Neural progenitor cell (in vitro differentiated cells): ENCODE data around the gene PIAS1.

Experiments
- EZH2phosphoT487 ChIP-seq: fragments of 200-600 bp; sonication (generic); IDR thresholded peaks from 2 replicates; pipeline ENCODE4 v1.6.1; 2017; ENCODE audit warnings: antibody characterized with exemption
- TF ChIP-seq, protein P1 (sequence below): fragments of 200-600 bp; sonication (generic); IDR thresholded peaks from 2 replicates; pipeline ENCODE4 v1.5.1; 2017; ENCODE audit warnings: antibody characterized with exemption, mild to moderate bottlenecking

- TF ChIP-seq, protein P1, sequence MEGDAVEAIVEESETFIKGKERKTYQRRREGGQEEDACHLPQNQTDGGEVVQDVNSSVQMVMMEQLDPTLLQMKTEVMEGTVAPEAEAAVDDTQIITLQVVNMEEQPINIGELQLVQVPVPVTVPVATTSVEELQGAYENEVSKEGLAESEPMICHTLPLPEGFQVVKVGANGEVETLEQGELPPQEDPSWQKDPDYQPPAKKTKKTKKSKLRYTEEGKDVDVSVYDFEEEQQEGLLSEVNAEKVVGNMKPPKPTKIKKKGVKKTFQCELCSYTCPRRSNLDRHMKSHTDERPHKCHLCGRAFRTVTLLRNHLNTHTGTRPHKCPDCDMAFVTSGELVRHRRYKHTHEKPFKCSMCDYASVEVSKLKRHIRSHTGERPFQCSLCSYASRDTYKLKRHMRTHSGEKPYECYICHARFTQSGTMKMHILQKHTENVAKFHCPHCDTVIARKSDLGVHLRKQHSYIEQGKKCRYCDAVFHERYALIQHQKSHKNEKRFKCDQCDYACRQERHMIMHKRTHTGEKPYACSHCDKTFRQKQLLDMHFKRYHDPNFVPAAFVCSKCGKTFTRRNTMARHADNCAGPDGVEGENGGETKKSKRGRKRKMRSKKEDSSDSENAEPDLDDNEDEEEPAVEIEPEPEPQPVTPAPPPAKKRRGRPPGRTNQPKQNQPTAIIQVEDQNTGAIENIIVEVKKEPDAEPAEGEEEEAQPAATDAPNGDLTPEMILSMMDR: no peak
- TF ChIP-seq EZH2phosphoT487: no peak
These were observed 137.4 kb downstream of the PIAS1 start for GRCh38 chr15:68191555-68191954.
